Liver (tissue), 9 donors: Measurements from ENCODE around the gene MAPKAPK3. TPM values are rescaled to one million over a fixed set of nuclear protein-coding genes. Genes with fewer than 3 reads are reported as not detected.

Experiments
- DNase-seq: peaks from one replicate; pipeline ENCODE4 v3.0.0-alpha.2; 2017; ENCODE audit warnings: low spot score
- H3K27ac ChIP-seq, 2 donors: one replicate each; pipeline ENCODE4 v1.7.0; 2013; ENCODE audit warnings: inconsistent platforms in 2 of 2, low read length in 2 of 2, control low read depth in 1 of 2, low read depth in 1 of 2, mild to moderate bottlenecking in 1 of 2
- H3K27me3 ChIP-seq, 4 donors: one replicate each; pipeline versions ENCODE4 v1.6.1 to v1.7.0; 2013; ENCODE audit warnings: low read length in 3 of 4, inconsistent platforms in 1 of 4, mild to moderate bottlenecking in 1 of 4, moderate library complexity in 1 of 4; ENCODE audit not compliant: control insufficient read depth in 4 of 4, insufficient read depth in 4 of 4
- H3K36me3 ChIP-seq, 4 donors: one replicate each; pipeline versions ENCODE4 v1.6.1 to v1.7.0; 2013; ENCODE audit warnings: low read length in 3 of 4, mild to moderate bottlenecking in 3 of 4, low read depth in 1 of 4, moderate library complexity in 1 of 4; ENCODE audit not compliant: control insufficient read depth in 4 of 4, insufficient read depth in 3 of 4
- H3K4me1 ChIP-seq, 4 donors: one replicate each; pipeline versions ENCODE4 v1.6.1 to v1.7.0; 2013; ENCODE audit warnings: low read length in 3 of 4, mild to moderate bottlenecking in 3 of 4, moderate library complexity in 1 of 4; ENCODE audit not compliant: control insufficient read depth in 4 of 4, insufficient read depth in 4 of 4
- H3K4me3 ChIP-seq, 3 donors: one replicate each; pipeline versions ENCODE4 v1.6.1 to v1.7.0; 2013; ENCODE audit warnings: low read length in 3 of 3, control low read depth in 1 of 3, low read depth in 1 of 3, mild to moderate bottlenecking in 1 of 3
- H3K9ac ChIP-seq, 2 donors: one replicate each; pipeline ENCODE4 v1.7.0; 2013; ENCODE audit warnings: low read length in 2 of 2, mild to moderate bottlenecking in 2 of 2, moderate library complexity in 2 of 2, control low read depth in 1 of 2, low read depth in 1 of 2
- H3K9me3 ChIP-seq, 4 donors: one replicate each; pipeline versions ENCODE4 v1.6.1 to v1.7.0; 2013; ENCODE audit warnings: low read length in 3 of 4; ENCODE audit not compliant: control insufficient read depth in 4 of 4
- CTCF ChIP-seq: fragments of 150-350 bp; IDR thresholded peaks from 2 replicates; pipeline ENCODE4 v1.5.1; 2017; ENCODE audit warnings: improper control_type of control experiment, low read depth, low read length; ENCODE audit not compliant: missing input control
- EGR1 ChIP-seq, 2 donors: IDR thresholded peaks; 2 replicates each; pipeline ENCODE4 v1.6.1; 2016 to 2018; ENCODE audit warnings: antibody characterized with exemption in 2 of 2, low read depth in 2 of 2
- FOXA1 ChIP-seq: IDR thresholded peaks from 2 replicates; pipeline ENCODE4 v1.6.1; 2016; ENCODE audit warnings: antibody characterized with exemption
- FOXA2 ChIP-seq: IDR thresholded peaks from 2 replicates; pipeline ENCODE4 v1.6.1; 2016; ENCODE audit warnings: antibody characterized with exemption
- GABPA ChIP-seq, 2 donors: IDR thresholded peaks in 1 of 2; conservative IDR thresholded peaks in 1 of 2; 2 replicates each; pipeline ENCODE4 v1.6.1; 2016; ENCODE audit warnings: antibody characterized with exemption in 2 of 2, mild to moderate bottlenecking in 1 of 2, moderate library complexity in 1 of 2
- HNF4A ChIP-seq, 2 donors: conservative IDR thresholded peaks; 2 replicates each; pipeline ENCODE4 v1.6.1; 2016; ENCODE audit warnings: antibody characterized with exemption in 2 of 2, mild to moderate bottlenecking in 2 of 2
- HNF4G ChIP-seq: IDR thresholded peaks from 2 replicates; pipeline ENCODE4 v1.6.1; 2016; ENCODE audit warnings: antibody characterized with exemption
- NR2F2 ChIP-seq: IDR thresholded peaks from 2 replicates; pipeline ENCODE4 v1.6.1; 2016; ENCODE audit warnings: antibody characterized with exemption
- RAD21 ChIP-seq, 2 donors: IDR thresholded peaks; 2 replicates each; pipeline ENCODE4 v1.6.1; 2016; ENCODE audit warnings: antibody characterized with exemption in 2 of 2, mild to moderate bottlenecking in 2 of 2
- RXRA ChIP-seq, 2 donors: IDR thresholded peaks; 2 replicates each; pipeline ENCODE4 v1.6.1; 2017 to 2018; ENCODE audit warnings: antibody characterized with exemption in 2 of 2, mild to moderate bottlenecking in 1 of 2
- TAF1 ChIP-seq: conservative IDR thresholded peaks from 2 replicates; pipeline ENCODE4 v1.6.1; 2016; ENCODE audit warnings: antibody characterized with exemption, mild to moderate bottlenecking
- YY1 ChIP-seq: IDR thresholded peaks from 2 replicates; pipeline ENCODE4 v1.6.1; 2016; ENCODE audit warnings: antibody characterized with exemption, mild to moderate bottlenecking
- WGBS: extraction: QIAGEN DNeasy Blood & Tissue Kit; methylation state at CpG from one replicate; pipeline ENCODE4 v1.1.7; 2013; 5-methylcytosine and 5-hydroxymethylcytosine counted together
- polyA plus RNA-seq, 2 donors: library from polyadenylated mRNA; stranded (reverse) in 1 of 2; unstranded in 1 of 2; fragments of 200-250 nt in 1 of 2; fragments of >200 nt in 1 of 2; fragmentation: Nextera tagmentation in 1 of 2; extraction: Ambion mirVana in 1 of 2; gene quantifications; one replicate each; pipeline versions ENCODE4 v1.2.1 to v1.2.3, GENCODE V29; 2013 to 2015
- total RNA-seq, 2 donors: library from RNA; depleted of rRNA; stranded (reverse); fragments of >200 nt; gene quantifications; one replicate each; pipeline ENCODE4 v1.2.3, GENCODE V29; 2014
- TF ChIP-seq, protein P1 (sequence below): IDR thresholded peaks from 2 replicates; pipeline ENCODE4 v1.6.1; 2016; ENCODE audit warnings: antibody characterized with exemption
- TF ChIP-seq, protein P2 (sequence below): IDR thresholded peaks from 2 replicates; pipeline ENCODE4 v1.6.1; 2016; ENCODE audit warnings: antibody characterized with exemption, mild to moderate bottlenecking
- TF ChIP-seq, protein P3 (sequence below): IDR thresholded peaks from 2 replicates; pipeline ENCODE4 v1.6.1; 2016; ENCODE audit warnings: antibody characterized with exemption
- TF ChIP-seq, protein P4 (sequence below): IDR thresholded peaks from 2 replicates; pipeline ENCODE4 v1.6.1; 2016; ENCODE audit warnings: antibody characterized with exemption
- donor health status: healthy.
- donor health status: healthy.
- donor health status: healthy.
- donor health status: healthy.
- donor health status: healthy.

The MAPKAPK3 gene
- total and polyA plus RNA-seq, 4 donors = 13.9 to 32.9 (median 19.0) TPM

DNA sequence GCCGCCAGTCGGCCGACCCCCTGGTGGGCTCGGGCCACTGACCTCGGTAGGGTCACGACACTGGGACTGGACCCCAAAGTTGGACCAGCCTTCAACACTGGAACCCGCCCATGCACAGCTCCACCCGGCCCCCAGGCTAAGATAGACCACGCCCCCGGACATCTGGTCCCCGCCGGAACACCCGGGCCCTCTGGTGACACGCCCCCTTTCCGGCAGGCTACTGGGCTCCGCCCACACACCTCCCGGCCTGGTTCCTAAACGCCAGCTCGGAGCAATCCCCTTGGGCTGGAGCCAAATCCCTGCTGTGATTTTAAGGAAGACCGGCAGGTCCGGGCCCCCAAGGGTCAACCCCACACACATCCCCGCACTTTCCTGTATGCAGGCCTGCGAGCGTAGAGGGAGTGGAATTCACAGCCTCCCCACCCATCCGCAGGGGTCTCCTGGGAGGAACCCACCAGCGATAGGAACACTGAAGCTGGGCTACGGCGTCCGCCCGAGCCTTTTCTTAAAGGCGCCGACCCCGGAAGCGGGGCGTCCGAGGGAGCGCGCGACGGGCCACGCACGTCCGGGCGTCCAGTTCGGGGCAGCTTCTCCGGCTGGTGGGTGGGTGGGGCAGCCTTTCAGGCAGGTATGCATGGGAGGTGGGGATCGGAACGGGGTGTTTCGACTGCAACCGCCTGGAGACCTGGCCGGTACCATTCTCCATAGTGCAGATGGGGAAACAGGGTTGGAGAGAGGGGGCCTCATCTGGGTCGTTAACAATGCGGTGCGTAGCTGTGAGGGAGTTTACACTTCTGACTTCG, 47.8 kb upstream of the MAPKAPK3 start, which contains the start of gene HEMK1 (continued):
- TF ChIP-seq CTCF (no peak), FOXA2 (no peak), HNF4G (no peak), EGR1 (IDR thresholded peaks at IDR 0.05; ENCODE audit: low read depth in 2 of 2) (peak; percentile 29 to 45), TAF1 (no peak), HNF4A (conservative IDR thresholded peaks at IDR 0.05) (peak in 1 of 2 donors; percentile 9), FOXA1 (no peak), YY1 (peak; percentile 68), RAD21 (IDR thresholded peaks at IDR 0.05) (peak in 1 of 2 donors; percentile 32)

- H3K4me1 ChIP-seq = peaks cover 12 to 64% (median 52%) of the 10 kb centered on the region in 4 donors
Measured at GRCh38 chr3:50570508-50571279, 46.3 kb upstream of the MAPKAPK3 start.

More at GRCh38 chr3:50570508-50571279, 46.3 kb upstream of the MAPKAPK3 start:
- no peak for DNase-seq
- WGBS = 85% methylated on average over 5 of the region's 5 CpGs
- Histone ChIP-seq H3K9ac (peak overlapping the region in 1 of 2 donors; percentile 51), H3K27me3 (no peaks in the 10 kb centered on the region), H3K9me3 (no peaks in the 10 kb centered on the region), H3K36me3 (no peaks in the 10 kb centered on the region), H3K4me3 (peak overlapping the region in 1 of 3 donors; percentile 86), H3K27ac (no peak overlapping the region)
- TF ChIP-seq HNF4A (conservative IDR thresholded peaks at IDR 0.05) (no peak), HNF4G (no peak), EGR1 (IDR thresholded peaks at IDR 0.05; ENCODE audit: low read depth in 2 of 2) (no peak), TAF1 (no peak), FOXA2 (no peak), NR2F2 (no peak), FOXA1 (no peak), RXRA (IDR thresholded peaks at IDR 0.05) (no peak), GABPA (IDR thresholded peaks at IDR 0.05 in 1 of 2, conservative IDR thresholded peaks at IDR 0.05 in 1 of 2) (no peak), CTCF (no peak), YY1 (no peak)
- TF ChIP-seq, protein P1, sequence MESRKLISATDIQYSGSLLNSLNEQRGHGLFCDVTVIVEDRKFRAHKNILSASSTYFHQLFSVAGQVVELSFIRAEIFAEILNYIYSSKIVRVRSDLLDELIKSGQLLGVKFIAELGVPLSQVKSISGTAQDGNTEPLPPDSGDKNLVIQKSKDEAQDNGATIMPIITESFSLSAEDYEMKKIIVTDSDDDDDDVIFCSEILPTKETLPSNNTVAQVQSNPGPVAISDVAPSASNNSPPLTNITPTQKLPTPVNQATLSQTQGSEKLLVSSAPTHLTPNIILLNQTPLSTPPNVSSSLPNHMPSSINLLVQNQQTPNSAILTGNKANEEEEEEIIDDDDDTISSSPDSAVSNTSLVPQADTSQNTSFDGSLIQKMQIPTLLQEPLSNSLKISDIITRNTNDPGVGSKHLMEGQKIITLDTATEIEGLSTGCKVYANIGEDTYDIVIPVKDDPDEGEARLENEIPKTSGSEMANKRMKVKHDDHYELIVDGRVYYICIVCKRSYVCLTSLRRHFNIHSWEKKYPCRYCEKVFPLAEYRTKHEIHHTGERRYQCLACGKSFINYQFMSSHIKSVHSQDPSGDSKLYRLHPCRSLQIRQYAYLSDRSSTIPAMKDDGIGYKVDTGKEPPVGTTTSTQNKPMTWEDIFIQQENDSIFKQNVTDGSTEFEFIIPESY = no peak
- TF ChIP-seq, protein P2, sequence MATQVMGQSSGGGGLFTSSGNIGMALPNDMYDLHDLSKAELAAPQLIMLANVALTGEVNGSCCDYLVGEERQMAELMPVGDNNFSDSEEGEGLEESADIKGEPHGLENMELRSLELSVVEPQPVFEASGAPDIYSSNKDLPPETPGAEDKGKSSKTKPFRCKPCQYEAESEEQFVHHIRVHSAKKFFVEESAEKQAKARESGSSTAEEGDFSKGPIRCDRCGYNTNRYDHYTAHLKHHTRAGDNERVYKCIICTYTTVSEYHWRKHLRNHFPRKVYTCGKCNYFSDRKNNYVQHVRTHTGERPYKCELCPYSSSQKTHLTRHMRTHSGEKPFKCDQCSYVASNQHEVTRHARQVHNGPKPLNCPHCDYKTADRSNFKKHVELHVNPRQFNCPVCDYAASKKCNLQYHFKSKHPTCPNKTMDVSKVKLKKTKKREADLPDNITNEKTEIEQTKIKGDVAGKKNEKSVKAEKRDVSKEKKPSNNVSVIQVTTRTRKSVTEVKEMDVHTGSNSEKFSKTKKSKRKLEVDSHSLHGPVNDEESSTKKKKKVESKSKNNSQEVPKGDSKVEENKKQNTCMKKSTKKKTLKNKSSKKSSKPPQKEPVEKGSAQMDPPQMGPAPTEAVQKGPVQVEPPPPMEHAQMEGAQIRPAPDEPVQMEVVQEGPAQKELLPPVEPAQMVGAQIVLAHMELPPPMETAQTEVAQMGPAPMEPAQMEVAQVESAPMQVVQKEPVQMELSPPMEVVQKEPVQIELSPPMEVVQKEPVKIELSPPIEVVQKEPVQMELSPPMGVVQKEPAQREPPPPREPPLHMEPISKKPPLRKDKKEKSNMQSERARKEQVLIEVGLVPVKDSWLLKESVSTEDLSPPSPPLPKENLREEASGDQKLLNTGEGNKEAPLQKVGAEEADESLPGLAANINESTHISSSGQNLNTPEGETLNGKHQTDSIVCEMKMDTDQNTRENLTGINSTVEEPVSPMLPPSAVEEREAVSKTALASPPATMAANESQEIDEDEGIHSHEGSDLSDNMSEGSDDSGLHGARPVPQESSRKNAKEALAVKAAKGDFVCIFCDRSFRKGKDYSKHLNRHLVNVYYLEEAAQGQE = no peak
- TF ChIP-seq, protein P3, sequence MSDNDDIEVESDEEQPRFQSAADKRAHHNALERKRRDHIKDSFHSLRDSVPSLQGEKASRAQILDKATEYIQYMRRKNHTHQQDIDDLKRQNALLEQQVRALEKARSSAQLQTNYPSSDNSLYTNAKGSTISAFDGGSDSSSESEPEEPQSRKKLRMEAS = no peak
- TF ChIP-seq, protein P4, sequence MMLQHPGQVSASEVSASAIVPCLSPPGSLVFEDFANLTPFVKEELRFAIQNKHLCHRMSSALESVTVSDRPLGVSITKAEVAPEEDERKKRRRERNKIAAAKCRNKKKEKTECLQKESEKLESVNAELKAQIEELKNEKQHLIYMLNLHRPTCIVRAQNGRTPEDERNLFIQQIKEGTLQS = no peak
